Sciatic nerve (tissue), 2 donors: ENCODE measurements around the gene AGTPBP1. TPM values are rescaled to one million over a fixed set of nuclear protein-coding genes. Genes with fewer than 3 reads are reported as not detected.
"Not testable (repeated sequence)": the region's sequence is repeated elsewhere in the genome, so short reads cannot be mapped to it uniquely, and the experiment has no call there.

ENCODE experiments used
- ATAC-seq: fragments of 200-7000 bp; cut with Tn5 transposase; one replicate; pipeline ENCODE4 v1.9.1; 2020; ENCODE audit warnings: mild to moderate bottlenecking, moderate library complexity
- DNase-seq: peaks from one replicate; pipeline ENCODE4 v3.0.0-alpha.2; 2020; ENCODE audit warnings: low spot score
- intact Hi-C: fragments of 100-400 bp; cut with DNase I; formaldehyde crosslinking; loops from one replicate; pipeline ENCODE4 v1.14.2; 2022
- total RNA-seq: library from RNA; stranded (reverse); fragmentation: NEBNext Ultra II Directional; extraction: Animal tissue kit (Norgen Biotek cat#: 25700); gene quantifications from one replicate; pipeline ENCODE4 v1.2.1, GENCODE V29; 2021
- donor health status: DM: no; HTN: no; CAD: no.
- donor health status: DM: no; HTN: no; CAD: no.

Gene AGTPBP1
- total RNA-seq, 1 donor from 2014 or later: 31.6 TPM

- intact Hi-C loops: no loop called here
- ATAC-seq (no peak), DNase-seq (no peak)
These were observed 95.7 kb downstream of the AGTPBP1 start for GRCh38 chr9:85645909-85646627.

- intact Hi-C loops: no loop called here
- no peak for DNase-seq
- no peak for ATAC-seq
These were observed 101.3 kb downstream of the AGTPBP1 start for GRCh38 chr9:85640425-85640824.

GRCh38 chr9:85639675-85640186 lies 102.0 kb downstream of the AGTPBP1 start:
- DNase-seq (no peak), ATAC-seq (no peak)
- intact Hi-C loops: no loop called here

GRCh38 chr9:85631809-85632208 lies 109.9 kb downstream of the AGTPBP1 start:
- ATAC-seq: no peak
- intact Hi-C loops: no loop called here
- DNase-seq: no peak

GRCh38 chr9:85630676-85631075 lies 111.1 kb downstream of the AGTPBP1 start:
- intact Hi-C loops: no loop called here
- DNase-seq (no peak), ATAC-seq (no peak)

GRCh38 chr9:85617141-85617670 lies 124.5 kb downstream of the AGTPBP1 start:
- no peak for ATAC-seq
- intact Hi-C loops: no loop called here
- DNase-seq: no peak

- ATAC-seq (no peak), DNase-seq (no peak)
- intact Hi-C loops: no loop called here
These were observed 126.0 kb downstream of the AGTPBP1 start for GRCh38 chr9:85615792-85616191.

GRCh38 chr9:85610074-85610860 lies 131.5 kb downstream of the AGTPBP1 start:
- no peak for DNase-seq
- intact Hi-C loops: no loop called here
- peak; percentile 90 for ATAC-seq

- intact Hi-C loops: no loop called here
- DNase-seq (no peak), ATAC-seq (no peak)
These were observed 135.8 kb downstream of the AGTPBP1 start for GRCh38 chr9:85605905-85606304.

GRCh38 chr9:85603936-85604335 lies 137.8 kb downstream of the AGTPBP1 start:
- intact Hi-C loops: no loop called here
- DNase-seq (no peak), ATAC-seq (no peak)

- no peak for ATAC-seq
- intact Hi-C loops: no loop called here
- DNase-seq: no peak
These were observed 139.0 kb downstream of the AGTPBP1 start for GRCh38 chr9:85602742-85603141.

- no peak for ATAC-seq
These were observed 141.0 kb downstream of the AGTPBP1 start for GRCh38 chr9:85600675-85601263.

GRCh38 chr9:85599540-85600105 lies 142.1 kb downstream of the AGTPBP1 start:
- intact Hi-C loops: no loop called here
- DNase-seq (no peak), ATAC-seq (no peak)

More at GRCh38 chr9:85600675-85601263, 141.0 kb downstream of the AGTPBP1 start:
- no peak for DNase-seq
- intact Hi-C loops: no loop called here

GRCh38 chr9:85594316-85594715 lies 147.4 kb downstream of the AGTPBP1 start:
- ATAC-seq (no peak), DNase-seq (no peak)
- intact Hi-C loops: no loop called here

GRCh38 chr9:85586684-85587083 lies 155.1 kb downstream of the AGTPBP1 start:
- intact Hi-C loops: no loop called here

GRCh38 chr9:85577353-85577952 lies 164.3 kb downstream of the AGTPBP1 start:
- ATAC-seq: no peak
- DNase-seq: no peak
- intact Hi-C loops: no loop called here

More at GRCh38 chr9:85586684-85587083, 155.1 kb downstream of the AGTPBP1 start:
- DNase-seq (no peak), ATAC-seq (no peak)

GRCh38 chr9:85575868-85576267 lies 165.9 kb downstream of the AGTPBP1 start:
- no peak for ATAC-seq
- intact Hi-C loops: no loop called here
- no peak for DNase-seq

GRCh38 chr9:85573546-85573945 lies 168.2 kb downstream of the AGTPBP1 start:
- DNase-seq, intact Hi-C loops, ATAC-seq: not testable (repeated sequence)

- intact Hi-C loops, ATAC-seq, DNase-seq: not testable (repeated sequence)
These were observed 168.8 kb downstream of the AGTPBP1 start for GRCh38 chr9:85572917-85573316.
